Upper lobe of left lung (tissue), 6 donors: Measurements from ENCODE around the gene TRAPPC6A. TPM values are rescaled to one million over a fixed set of nuclear protein-coding genes. Genes with fewer than 3 reads are reported as not detected.
A peak's percentile ranks its signal among the peaks of the same experiment; 100 is the strongest.

Source experiments
- ATAC-seq, 2 donors: fragments of 200-7000 bp; cut with Tn5 transposase; one replicate each; pipeline ENCODE4 v1.9.1; 2022; ENCODE audit warnings: mild to moderate bottlenecking in 2 of 2, moderate library complexity in 2 of 2; ENCODE audit not compliant: low FRiP score in 2 of 2
- DNase-seq, 2 donors: peaks; one replicate each; pipeline ENCODE4 v3.0.0-alpha.2; 2019 to 2020
- H3K27ac ChIP-seq, 4 donors: fragments of 200-600 bp; sonication (generic); one replicate each; pipeline ENCODE4 v1.5.1; 2016 to 2019
- H3K27me3 ChIP-seq, 4 donors: fragments of 200-600 bp; sonication (generic); one replicate each; pipeline ENCODE4 v1.5.1; 2017 to 2019
- H3K36me3 ChIP-seq, 4 donors: fragments of 200-600 bp; sonication (generic); one replicate each; pipeline ENCODE4 v1.5.1; 2016 to 2019
- H3K4me1 ChIP-seq, 4 donors: fragments of 200-600 bp; sonication (generic); one replicate each; pipeline ENCODE4 v1.5.1; 2018 to 2019
- H3K4me3 ChIP-seq, 4 donors: fragments of 200-600 bp; sonication (generic); one replicate each; pipeline ENCODE4 v1.5.1; 2017 to 2019; ENCODE audit warnings: mild to moderate bottlenecking in 2 of 4, moderate library complexity in 1 of 4
- H3K9me3 ChIP-seq, 4 donors: fragments of 200-600 bp; sonication (generic); one replicate each; pipeline ENCODE4 v1.5.1; 2018 to 2019
- CTCF ChIP-seq, 6 experiments: fragments of 450-650 bp in 4 of 6; fragments of 200-600 bp in 2 of 6; sonication (generic) in 2 of 6; IDR thresholded peaks; one replicate each; pipeline ENCODE4 v1.5.1; 2016 to 2019; ENCODE audit warnings: antibody characterized with exemption in 6 of 6
- EP300 ChIP-seq, 4 donors: sonication (generic); formaldehyde crosslinking; IDR thresholded peaks; one replicate each; pipeline ENCODE4 v1.5.1; 2017; ENCODE audit warnings: antibody characterized with exemption in 4 of 4, control low read depth in 2 of 4
- POLR2A ChIP-seq, 4 donors: fragments of 450-650 bp; IDR thresholded peaks; one replicate each; pipeline ENCODE4 v1.5.1; 2016 to 2017; ENCODE audit warnings: antibody characterized with exemption in 4 of 4, mild to moderate bottlenecking in 2 of 4
- POLR2AphosphoS5 ChIP-seq, 2 donors: sonication (generic); formaldehyde crosslinking; IDR thresholded peaks; one replicate each; pipeline ENCODE4 v1.5.1; 2017; ENCODE audit warnings: antibody characterized with exemption in 2 of 2
- WGBS, 2 donors: methylation state at CpG; one replicate each; pipeline ENCODE4 v1.1.5; 2017 to 2018; 5-methylcytosine and 5-hydroxymethylcytosine counted together
- total RNA-seq, 6 donors: library from RNA; depleted of rRNA in 4 of 6; stranded (reverse); fragments of >200 nt in 4 of 6; gene quantifications; one replicate each; pipeline versions ENCODE4 v1.1.0 to v1.2.1, GENCODE V29; 2016 to 2021
- donor health status: DM: no; HTN: no; CAD: no; lungs with moderate emphysema.
- donor health status: DM: no; HTN: yes; CAD: no; lungs with severe emphysema.

Gene TRAPPC6A
- total RNA-seq, 6 donors from 2014 or later = 10.5 to 53.3 (median 23.7) TPM

- no peak overlapping the region for H3K27ac ChIP-seq
- no peak for ATAC-seq
- no peak for TF ChIP-seq CTCF (IDR thresholded peaks at IDR 0.05)
- no peak for TF ChIP-seq EP300 (IDR thresholded peaks at IDR 0.05)
- TF ChIP-seq POLR2AphosphoS5 (IDR thresholded peaks at IDR 0.05) = no peak
- no peak for TF ChIP-seq POLR2A (IDR thresholded peaks at IDR 0.05)
- no peaks in the 10 kb centered on the region for H3K36me3 ChIP-seq
- 78 to 86% methylated on average over 11 to 12 of the region's 12 CpGs for WGBS, 2 donors
- H3K4me3 ChIP-seq = no peak overlapping the region
- H3K4me1 ChIP-seq = peaks cover 26 to 38% (median 28%) of the 10 kb centered on the region in 4 donors
- DNase-seq = no peak
- H3K27me3 ChIP-seq = no peaks in the 10 kb centered on the region
- no peaks in the 10 kb centered on the region for H3K9me3 ChIP-seq
These were observed 4.2 kb downstream of the TRAPPC6A start for GRCh38 chr19:45173816-45174215.

- Histone ChIP-seq H3K36me3 (no peaks in the 10 kb centered on the region), H3K9me3 (no peaks in the 10 kb centered on the region), H3K27me3 (no peaks in the 10 kb centered on the region), H3K4me3 (no peak overlapping the region), H3K4me1 (peaks cover 25 to 36% (median 29%) of the 10 kb centered on the region in 4 donors), H3K27ac (peak overlapping the region in 2 of 4 donors; percentile 27 to 44)
- ATAC-seq (no peak), DNase-seq (no peak)
- TF ChIP-seq CTCF (IDR thresholded peaks at IDR 0.05) (no peak), POLR2A (IDR thresholded peaks at IDR 0.05) (no peak), EP300 (IDR thresholded peaks at IDR 0.05) (no peak), POLR2AphosphoS5 (IDR thresholded peaks at IDR 0.05) (no peak)
- WGBS, 2 donors = 91 to 97% methylated on average over 13 to 14 of the region's 18 CpGs
These were observed 5.3 kb downstream of the TRAPPC6A start for GRCh38 chr19:45172611-45173208.

- no peak for DNase-seq
- H3K4me3 ChIP-seq = no peak overlapping the region
These were observed 5.9 kb downstream of the TRAPPC6A start for GRCh38 chr19:45172173-45172572.

GRCh38 chr19:45171211-45171623 lies 6.8 kb downstream of the TRAPPC6A start:
- H3K27me3 ChIP-seq = no peaks in the 10 kb centered on the region

More at GRCh38 chr19:45172173-45172572, 5.9 kb downstream of the TRAPPC6A start:
- Histone ChIP-seq H3K27me3 (no peaks in the 10 kb centered on the region), H3K27ac (peak overlapping the region in 2 of 4 donors; percentile 27 to 44), H3K9me3 (no peaks in the 10 kb centered on the region), H3K4me1 (peaks cover 20 to 36% (median 25%) of the 10 kb centered on the region in 4 donors), H3K36me3 (no peaks in the 10 kb centered on the region)
- 51 to 64% methylated on average over 4 of the region's 4 CpGs for WGBS, 2 donors
- TF ChIP-seq POLR2A (IDR thresholded peaks at IDR 0.05) (no peak), POLR2AphosphoS5 (IDR thresholded peaks at IDR 0.05) (no peak), CTCF (IDR thresholded peaks at IDR 0.05) (no peak), EP300 (IDR thresholded peaks at IDR 0.05) (no peak)
- no peak for ATAC-seq

More at GRCh38 chr19:45171211-45171623, 6.8 kb downstream of the TRAPPC6A start:
- Histone ChIP-seq H3K4me3 (no peak overlapping the region), H3K9me3 (no peaks in the 10 kb centered on the region), H3K4me1 (peaks cover 19 to 39% (median 26%) of the 10 kb centered on the region in 4 donors), H3K36me3 (no peaks in the 10 kb centered on the region), H3K27ac (peak overlapping the region in 3 of 4 donors; percentile 35 to 75 (median 38))
- TF ChIP-seq POLR2AphosphoS5 (IDR thresholded peaks at IDR 0.05) (no peak), CTCF (IDR thresholded peaks at IDR 0.05) (no peak)
- 33 to 40% methylated on average over 7 of the region's 7 CpGs for WGBS, 2 donors
- ATAC-seq (no peak), DNase-seq (no peak)
